NCI-H2107 treated with DMSO at 0.1 percent for 48 hours (cell line): ENCODE measurements around the gene SFN.
A peak's percentile ranks its signal among the peaks of the same experiment; 100 is the strongest.
"Not testable (repeated sequence)": the region's sequence is repeated elsewhere in the genome, so short reads cannot be mapped to it uniquely, and the experiment has no call there.

Experiments
- DNase-seq: peaks from one replicate; lab custom pipeline; 2025; ENCODE audit not compliant: unreplicated experiment; lab: John Stamatoyannopoulos, UW

The SFN gene

GRCh38 chr1:26838474-26839338 is 24.2 kb upstream of the SFN start:
- no peak for DNase-seq

- DNase-seq = no peak
These were observed 23.6 kb upstream of the SFN start for GRCh38 chr1:26839339-26839722.

- no peak for DNase-seq
These were observed 23.2 kb upstream of the SFN start for GRCh38 chr1:26839779-26840178.

GRCh38 chr1:26844424-26845196 is 18.3 kb upstream of the SFN start:
- DNase-seq = no peak

GRCh38 chr1:26847826-26848225 is 15.1 kb upstream of the SFN start:
- not testable (repeated sequence) for DNase-seq

GRCh38 chr1:26848499-26848898 is 14.4 kb upstream of the SFN start:
- no peak for DNase-seq

- no peak for DNase-seq
These were observed 13.8 kb upstream of the SFN start for GRCh38 chr1:26848941-26849774.

- DNase-seq = no peak
These were observed 11.8 kb upstream of the SFN start for GRCh38 chr1:26851106-26851684.

- DNase-seq = no peak
These were observed 10.2 kb upstream of the SFN start for GRCh38 chr1:26852701-26853100.

- peak; percentile 37 for DNase-seq
These were observed 9.8 kb upstream of the SFN start for GRCh38 chr1:26853156-26853555.

- DNase-seq = no peak
These were observed 9.3 kb upstream of the SFN start for GRCh38 chr1:26853600-26853999.

- no peak for DNase-seq
These were observed 8.0 kb upstream of the SFN start for GRCh38 chr1:26854906-26855305.

- DNase-seq = no peak
These were observed 7.3 kb upstream of the SFN start for GRCh38 chr1:26855636-26856035.

GRCh38 chr1:26856181-26856580 is 6.8 kb upstream of the SFN start:
- DNase-seq = no peak

GRCh38 chr1:26856604-26857469 is 6.1 kb upstream of the SFN start:
- DNase-seq = no peak

- DNase-seq = no peak
These were observed 5.4 kb upstream of the SFN start for GRCh38 chr1:26857473-26858060.

- no peak for DNase-seq
These were observed 4.8 kb upstream of the SFN start for GRCh38 chr1:26858160-26858559.

- no peak for DNase-seq
These were observed 3.9 kb upstream of the SFN start for GRCh38 chr1:26858891-26859640.

- no peak for DNase-seq
These were observed 1.7 kb upstream of the SFN start for GRCh38 chr1:26861286-26861701.
